Activated T-helper 2 cell treated with anti-CD3 and anti-CD28 coated beads, Interferon-gamma antibody, Interleukin-2, Interleukin-4, amounts not matched to agents 10 μg/mL and 5 μg/mL and 100 μg/mL, durations not matched to agents 14 hours and 24 hours and 36 hours (primary cell): ENCODE data around the gene SLC27A2. TPM values are rescaled to one million over a fixed set of nuclear protein-coding genes. Genes with fewer than 3 reads are reported as not detected.
A peak's percentile ranks its signal among the peaks of the same experiment; 100 is the strongest.
"Not testable (repeated sequence)": the region's sequence is repeated elsewhere in the genome, so short reads cannot be mapped to it uniquely, and the experiment has no call there.

ENCODE experiments used
- DNase-seq: peaks from one replicate; pipeline ENCODE4 v3.0.0; 2021; ENCODE audit warnings: low spot score
- H3K27ac Mint-ChIP-seq: one replicate; pipeline ENCODE4 v1.8.0; 2021; ENCODE audit warnings: mixed read lengths
- H3K27me3 Mint-ChIP-seq: one replicate; pipeline ENCODE4 v1.8.0; 2021; ENCODE audit warnings: low read depth, mixed read lengths
- H3K36me3 Mint-ChIP-seq: one replicate; pipeline ENCODE4 v1.8.0; 2021; ENCODE audit warnings: low read depth, mixed read lengths
- H3K4me1 Mint-ChIP-seq: one replicate; pipeline ENCODE4 v1.8.0; 2021; ENCODE audit warnings: low read depth, mixed read lengths
- H3K4me3 Mint-ChIP-seq: one replicate; pipeline ENCODE4 v1.8.0; 2021; ENCODE audit warnings: low read depth, mild to moderate bottlenecking, moderate library complexity, mixed read lengths
- H3K9me3 Mint-ChIP-seq: one replicate; pipeline ENCODE4 v1.8.0; 2021; ENCODE audit warnings: mixed read lengths
- intact Hi-C: fragments of 100-400 bp; cut with micrococcal nuclease; formaldehyde crosslinking; loops from one replicate; pipeline ENCODE4 v1.15.1; 2023
- total RNA-seq: library from RNA; stranded (reverse); gene quantifications from 2 replicates; pipeline ENCODE4 v1.2.3, GENCODE V29; 2022

SLC27A2 gene
- total RNA-seq, 1 donor from 2014 or later, result 99.5 TPM

DNA sequence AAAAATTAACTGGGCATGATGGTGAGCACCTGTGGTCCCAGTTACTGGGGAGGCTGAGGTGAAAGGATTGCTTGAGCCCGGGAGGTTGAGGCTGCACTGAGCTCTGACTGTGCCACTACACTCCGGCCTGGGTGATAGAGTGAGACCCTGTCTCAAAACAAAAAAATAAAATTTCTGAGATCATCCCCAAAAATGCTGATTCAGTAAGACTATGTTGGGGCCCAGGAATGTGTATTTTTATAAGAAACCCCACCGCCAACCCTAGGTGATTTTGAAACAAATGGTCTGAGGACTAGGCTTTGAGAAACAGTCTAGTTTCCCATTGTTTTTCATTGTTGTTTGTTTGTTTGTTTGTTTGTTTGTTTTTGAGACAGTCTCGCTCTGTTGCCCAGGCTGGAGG, 4.1 kb downstream of the SLC27A2 start:
- Mint-ChIP-seq H3K27ac (no peak overlapping the region), H3K36me3 (peaks cover 79% of the 10 kb centered on the region), H3K27me3 (no peaks in the 10 kb centered on the region), H3K9me3 (no peaks in the 10 kb centered on the region), H3K4me3 (peak overlapping the region; percentile 60), H3K4me1 (peaks cover 51% of the 10 kb centered on the region)
- intact Hi-C loops, result no loop called here
- DNase-seq, result no peak

DNA sequence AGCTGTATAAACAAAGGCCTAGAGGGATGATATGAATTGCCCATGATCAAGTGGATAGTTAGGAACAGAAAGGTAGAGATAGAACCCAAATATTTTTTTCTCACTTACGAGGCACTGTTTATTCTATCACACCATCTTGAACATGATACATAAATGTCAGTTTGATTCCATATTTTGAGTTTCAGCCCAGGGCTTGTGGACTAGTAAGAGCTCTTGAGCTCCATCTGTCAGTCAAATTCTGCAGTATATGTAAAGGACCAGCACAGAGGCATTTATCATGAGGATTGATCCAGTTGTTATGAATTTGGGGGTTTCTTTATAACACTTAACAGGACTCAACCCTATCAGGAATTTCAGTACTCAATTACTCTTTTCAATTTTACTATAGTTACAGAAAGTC, 4.8 kb downstream of the SLC27A2 start:
- no peak for DNase-seq
- no peaks in the 10 kb centered on the region for H3K27me3 Mint-ChIP-seq
- H3K36me3 Mint-ChIP-seq, result peaks cover 81% of the 10 kb centered on the region
- intact Hi-C loops, result no loop called here
- H3K4me3 Mint-ChIP-seq, result peak overlapping the region; percentile 60
- no peak overlapping the region for H3K27ac Mint-ChIP-seq
- H3K9me3 Mint-ChIP-seq, result no peaks in the 10 kb centered on the region
- peaks cover 47% of the 10 kb centered on the region for H3K4me1 Mint-ChIP-seq

DNA sequence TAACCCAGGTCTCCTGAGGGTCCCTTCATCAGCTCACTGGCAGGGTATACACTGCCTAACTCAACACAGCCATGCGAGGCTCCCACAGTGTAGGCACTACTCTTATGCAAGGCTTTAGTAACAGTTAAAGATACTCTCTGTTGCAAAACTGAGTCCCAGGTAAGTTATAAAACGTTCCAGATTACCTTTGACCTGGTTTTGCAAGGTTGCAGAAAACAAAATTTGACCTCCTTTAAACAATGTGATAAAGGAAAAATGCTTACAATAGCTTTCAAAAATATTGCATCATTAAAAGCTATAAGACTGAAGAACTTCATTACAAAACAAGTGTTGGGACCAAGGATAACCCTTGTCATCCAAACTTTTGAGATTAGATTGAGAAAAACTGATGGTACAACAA, 5.5 kb downstream of the SLC27A2 start:
- Mint-ChIP-seq H3K4me3 (no peak overlapping the region), H3K27ac (no peak overlapping the region), H3K36me3 (peaks cover 86% of the 10 kb centered on the region), H3K9me3 (no peaks in the 10 kb centered on the region), H3K4me1 (peaks cover 48% of the 10 kb centered on the region), H3K27me3 (no peaks in the 10 kb centered on the region)
- DNase-seq, result no peak
- intact Hi-C loops, result no loop called here

DNA sequence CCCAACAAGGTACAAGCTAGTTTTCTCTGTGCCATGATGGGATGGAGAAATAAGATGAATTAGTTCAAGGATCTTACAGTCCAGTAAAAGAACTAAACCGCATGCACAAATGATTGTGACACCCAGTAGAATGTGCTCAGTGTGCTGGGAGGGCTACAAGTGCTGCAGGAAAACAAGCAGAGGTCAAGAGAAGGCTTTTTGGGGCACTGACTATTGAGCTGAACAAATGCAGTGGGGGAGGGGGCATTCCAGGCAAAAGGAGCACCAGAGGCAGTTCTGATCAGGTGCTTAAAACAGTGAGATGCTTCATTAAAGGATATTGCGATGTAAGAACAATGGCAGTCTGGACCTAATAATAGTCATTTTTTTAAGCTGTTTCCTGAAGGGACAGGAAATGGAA, 6.0 kb downstream of the SLC27A2 start:
- Mint-ChIP-seq H3K4me1 (peaks cover 51% of the 10 kb centered on the region), H3K36me3 (peaks cover 91% of the 10 kb centered on the region), H3K9me3 (no peaks in the 10 kb centered on the region), H3K27ac (no peak overlapping the region), H3K27me3 (no peaks in the 10 kb centered on the region), H3K4me3 (no peak overlapping the region)
- no peak for DNase-seq
- intact Hi-C loops, result no loop called here

DNA sequence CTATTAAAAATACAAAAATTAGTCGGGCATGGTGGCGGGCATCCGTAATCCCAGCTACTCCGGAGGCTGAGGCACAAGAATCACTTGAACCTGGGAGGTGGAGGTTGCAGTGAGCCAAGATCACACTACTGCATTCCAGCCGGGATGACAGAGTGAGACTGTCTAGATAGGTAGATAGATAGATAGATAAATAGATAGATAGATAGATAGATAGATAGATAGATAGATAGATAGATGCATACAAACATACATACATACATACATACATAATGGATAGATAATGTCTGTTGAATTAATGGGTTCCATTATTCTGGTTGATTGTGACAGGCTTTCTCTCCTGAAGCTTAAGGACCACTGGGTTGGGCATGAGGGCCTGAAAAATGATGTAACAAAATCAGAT, 6.8 kb downstream of the SLC27A2 start:
- peak overlapping the region; percentile 5 for H3K4me3 Mint-ChIP-seq
- peaks cover 48% of the 10 kb centered on the region for H3K4me1 Mint-ChIP-seq

DNA sequence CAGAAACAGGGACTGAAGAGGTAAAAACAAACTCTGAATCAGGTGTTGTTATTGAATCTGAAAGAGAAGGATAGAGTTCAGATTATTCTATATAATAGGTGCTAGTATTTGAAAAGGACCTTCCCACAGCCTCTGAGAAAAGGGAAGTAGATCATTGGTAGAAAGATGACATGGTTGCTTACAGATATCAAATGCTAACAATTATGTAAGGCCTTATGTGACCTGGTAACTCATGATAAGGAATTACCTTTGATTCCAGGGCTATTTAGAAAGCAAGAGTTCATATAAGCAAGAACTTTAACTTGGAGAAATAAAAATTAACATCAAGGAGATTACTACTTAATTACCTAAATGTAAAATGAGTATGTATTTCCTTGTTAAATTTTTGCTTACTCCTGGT, 7.6 kb downstream of the SLC27A2 start:
- Mint-ChIP-seq H3K4me3 (no peak overlapping the region), H3K27me3 (no peaks in the 10 kb centered on the region), H3K4me1 (peaks cover 48% of the 10 kb centered on the region), H3K36me3 (peaks cover 89% of the 10 kb centered on the region), H3K27ac (peak overlapping the region; percentile 53), H3K9me3 (no peaks in the 10 kb centered on the region)
- intact Hi-C loops, result loop anchor here (2.0 kb wide), 1 partner anchor 71 kb away; no protein-coding TSS in a partner anchor
- no peak for DNase-seq

More for the DNA sequence above, 6.8 kb downstream of the SLC27A2 start:
- H3K9me3 Mint-ChIP-seq, intact Hi-C loops, DNase-seq, H3K27me3 Mint-ChIP-seq: not testable (repeated sequence)
- H3K36me3 Mint-ChIP-seq, result peaks cover 88% of the 10 kb centered on the region
- peak overlapping the region; percentile 53 for H3K27ac Mint-ChIP-seq

DNA sequence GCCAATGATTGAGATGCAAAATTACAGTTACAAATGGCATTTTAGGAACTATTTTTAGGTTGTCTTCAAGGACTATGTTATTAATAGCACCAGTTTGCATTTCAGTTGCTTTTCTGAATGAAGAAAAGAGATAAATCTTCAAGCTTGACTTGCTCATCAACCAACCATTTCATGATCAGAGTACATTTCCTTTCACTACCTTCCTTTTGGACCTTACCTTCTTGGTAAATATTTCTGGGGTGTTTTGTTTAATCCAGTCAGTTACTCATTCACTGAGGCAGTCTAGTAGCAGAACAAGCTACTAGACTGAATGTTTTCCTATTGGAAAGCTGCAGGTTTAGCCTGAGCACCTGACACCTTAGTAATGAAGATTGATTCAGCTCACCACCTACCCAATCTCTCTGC, 8.2 kb downstream of the SLC27A2 start:
- Mint-ChIP-seq H3K27me3 (no peaks in the 10 kb centered on the region), H3K9me3 (no peaks in the 10 kb centered on the region), H3K4me1 (peaks cover 46% of the 10 kb centered on the region), H3K4me3 (no peak overlapping the region), H3K36me3 (peaks cover 88% of the 10 kb centered on the region), H3K27ac (peak overlapping the region; percentile 60)
- intact Hi-C loops, result loop anchor here (2.0 kb wide), 1 partner anchor 71 kb away; no protein-coding TSS in a partner anchor
- no peak for DNase-seq

DNA sequence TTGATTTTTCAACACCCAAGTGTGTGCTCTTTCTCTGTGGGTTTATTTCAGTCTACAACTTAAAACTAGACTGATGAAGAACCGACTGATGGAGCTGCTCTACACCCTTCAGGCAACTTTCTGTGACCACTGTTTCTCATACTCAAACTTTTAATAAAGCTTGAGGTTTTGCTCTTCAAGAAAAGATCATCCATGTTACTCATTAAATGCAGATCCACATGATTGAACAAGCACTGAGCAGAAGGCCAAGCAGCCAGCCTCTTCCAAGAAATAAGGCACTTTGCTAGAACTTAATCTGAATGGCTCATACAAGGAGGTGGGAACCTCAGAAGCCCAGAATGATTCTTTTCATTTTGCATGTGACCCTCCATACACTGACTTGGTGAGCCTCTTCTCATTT, 8.7 kb downstream of the SLC27A2 start:
- no peak for DNase-seq
- H3K4me1 Mint-ChIP-seq, result peaks cover 47% of the 10 kb centered on the region
- H3K27me3 Mint-ChIP-seq, result no peaks in the 10 kb centered on the region
- H3K27ac Mint-ChIP-seq, result peak overlapping the region; percentile 60
- intact Hi-C loops, result loop anchor here (2.0 kb wide), 1 partner anchor 70 kb away; no protein-coding TSS in a partner anchor
- H3K4me3 Mint-ChIP-seq, result no peak overlapping the region
- no peaks in the 10 kb centered on the region for H3K9me3 Mint-ChIP-seq
- H3K36me3 Mint-ChIP-seq, result peaks cover 84% of the 10 kb centered on the region

DNA sequence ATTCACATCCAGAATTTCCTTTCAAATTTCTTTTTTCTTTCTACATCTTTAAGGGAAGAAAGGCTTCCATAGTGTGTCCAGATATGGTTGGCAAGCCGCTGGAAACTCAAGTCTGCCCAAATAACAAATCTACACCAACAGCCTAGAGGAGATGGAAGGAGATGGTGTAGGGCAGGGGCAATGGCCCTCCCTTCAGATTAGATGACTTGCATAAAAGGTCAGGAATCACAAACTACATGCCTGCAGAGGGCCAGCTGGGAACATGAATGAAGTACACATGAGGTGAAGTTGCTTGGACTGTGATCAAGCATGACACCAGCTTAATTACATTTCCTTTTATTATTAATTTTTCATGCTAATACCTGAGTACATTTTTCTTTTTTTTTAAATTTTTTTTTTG, 10.2 kb downstream of the SLC27A2 start:
- Mint-ChIP-seq H3K4me1 (peaks cover 44% of the 10 kb centered on the region), H3K4me3 (no peak overlapping the region)

DNA sequence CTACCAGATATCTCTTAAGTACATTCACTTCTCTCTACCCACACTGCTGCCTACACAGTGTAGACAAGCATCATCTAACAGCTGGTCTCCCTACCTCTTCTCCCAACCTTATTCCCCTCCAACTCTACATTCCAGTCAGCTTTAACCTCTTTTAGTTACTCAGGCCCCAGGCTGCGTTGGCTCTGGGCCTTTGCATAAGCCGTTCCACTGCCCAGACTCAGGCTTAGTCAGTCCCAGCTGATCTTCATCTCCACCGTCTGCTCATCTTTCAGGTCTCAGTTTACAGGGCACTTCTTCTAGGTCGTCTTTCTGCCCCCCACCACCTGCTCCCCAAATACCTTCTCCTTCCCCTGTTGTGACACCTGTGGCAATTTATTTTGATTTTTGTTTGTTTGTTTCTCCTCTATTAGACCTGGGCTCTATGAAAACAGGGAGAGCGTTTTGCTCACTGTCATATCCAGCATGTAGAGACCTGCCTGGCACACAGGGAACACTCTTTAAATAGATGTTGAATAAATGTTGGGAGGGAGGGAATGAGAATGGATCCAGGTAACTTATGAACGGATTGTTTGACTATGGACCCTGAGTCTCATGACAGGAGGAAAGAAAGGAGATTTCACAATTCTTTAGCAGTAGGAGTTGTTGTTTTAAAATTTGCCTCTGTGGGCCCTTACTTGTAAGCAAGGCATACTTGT, 11.1 kb downstream of the SLC27A2 start:
- H3K27ac Mint-ChIP-seq, result peak overlapping the region; percentile 31
- H3K36me3 Mint-ChIP-seq, result peaks cover 74% of the 10 kb centered on the region
- DNase-seq, result no peak
- H3K4me3 Mint-ChIP-seq, result no peak overlapping the region
- intact Hi-C loops, result no loop called here
- H3K4me1 Mint-ChIP-seq, result peaks cover 40% of the 10 kb centered on the region
- H3K9me3 Mint-ChIP-seq, result no peaks in the 10 kb centered on the region
- no peaks in the 10 kb centered on the region for H3K27me3 Mint-ChIP-seq

More for the DNA sequence above, 10.2 kb downstream of the SLC27A2 start:
- intact Hi-C loops, result no loop called here
- DNase-seq, result no peak
- no peaks in the 10 kb centered on the region for H3K27me3 Mint-ChIP-seq
- H3K36me3 Mint-ChIP-seq, result peaks cover 75% of the 10 kb centered on the region
- no peak overlapping the region for H3K27ac Mint-ChIP-seq
- H3K9me3 Mint-ChIP-seq, result no peaks in the 10 kb centered on the region

DNA sequence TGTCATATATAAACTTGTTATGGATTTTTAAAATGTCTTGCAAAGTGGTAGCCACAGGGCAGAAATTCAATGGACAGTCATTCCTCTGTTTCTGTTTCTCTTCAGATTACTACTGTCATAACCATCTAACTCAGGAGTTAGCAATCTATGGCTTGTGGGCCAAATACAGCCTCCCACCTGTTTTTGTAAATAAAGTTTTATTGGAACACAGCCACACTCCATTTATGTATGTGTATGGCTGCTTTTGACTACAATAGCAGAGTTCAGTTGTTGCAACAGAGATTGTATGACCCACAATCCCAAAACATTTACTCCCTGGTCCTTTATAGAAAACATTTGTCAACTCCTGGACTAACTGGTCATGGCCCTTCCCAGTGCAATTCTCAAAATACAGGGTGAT, 20.0 kb downstream of the SLC27A2 start:
- no peak overlapping the region for H3K27ac Mint-ChIP-seq
- H3K9me3 Mint-ChIP-seq, result no peaks in the 10 kb centered on the region
- intact Hi-C loops, result no loop called here
- no peaks in the 10 kb centered on the region for H3K27me3 Mint-ChIP-seq
- peaks cover 68% of the 10 kb centered on the region for H3K36me3 Mint-ChIP-seq
- peaks cover 6% of the 10 kb centered on the region for H3K4me1 Mint-ChIP-seq
- H3K4me3 Mint-ChIP-seq, result no peak overlapping the region
- no peak for DNase-seq

DNA sequence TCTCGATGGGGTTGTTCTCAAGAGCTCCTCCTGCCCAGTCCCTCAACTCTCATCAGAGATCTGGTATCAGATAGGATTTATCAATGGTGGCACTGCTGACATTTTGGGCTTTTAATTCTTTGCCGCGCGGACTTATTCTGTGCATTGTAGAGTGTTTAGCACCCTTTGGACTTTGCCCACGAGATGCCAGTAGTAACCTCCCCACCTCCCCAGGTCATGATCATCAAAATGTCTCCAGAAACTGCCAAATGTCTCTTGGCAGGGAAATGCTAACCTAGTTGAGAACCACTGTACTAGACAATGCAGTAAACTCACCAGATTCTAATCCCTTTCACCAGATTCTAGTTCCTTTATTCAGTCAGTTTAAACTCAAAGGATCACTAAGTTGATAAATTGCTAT, 24.0 kb downstream of the SLC27A2 start:
- no peaks in the 10 kb centered on the region for H3K27me3 Mint-ChIP-seq
- no peak overlapping the region for H3K4me3 Mint-ChIP-seq
- peaks cover 82% of the 10 kb centered on the region for H3K36me3 Mint-ChIP-seq
- peaks cover 4% of the 10 kb centered on the region for H3K9me3 Mint-ChIP-seq
- intact Hi-C loops, result no loop called here
- no peak overlapping the region for H3K27ac Mint-ChIP-seq
- peaks cover 2% of the 10 kb centered on the region for H3K4me1 Mint-ChIP-seq
- DNase-seq, result no peak

DNA sequence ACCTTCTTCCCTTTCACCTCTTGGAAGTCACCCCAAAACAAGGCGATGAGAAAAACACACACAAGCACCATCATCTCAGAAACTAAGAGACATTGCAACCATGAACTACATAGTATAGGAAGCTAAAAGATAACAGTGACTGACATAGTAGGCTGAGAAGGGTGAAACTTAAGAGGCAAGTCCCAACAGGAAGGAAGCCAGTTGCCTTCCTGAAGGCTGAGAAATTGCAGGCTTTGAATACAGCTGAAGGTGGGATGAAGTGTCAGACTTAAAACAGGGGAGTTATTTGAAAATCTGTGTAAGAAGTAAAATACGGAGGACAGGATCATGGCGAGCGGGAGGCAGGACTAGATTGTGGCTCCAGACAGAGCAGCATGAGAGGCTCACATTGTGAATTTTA, 27.8 kb downstream of the SLC27A2 start:
- Mint-ChIP-seq H3K27me3 (no peaks in the 10 kb centered on the region), H3K4me1 (peaks cover 1% of the 10 kb centered on the region), H3K9me3 (peaks cover 32% of the 10 kb centered on the region), H3K36me3 (peaks cover 94% of the 10 kb centered on the region), H3K27ac (no peak overlapping the region), H3K4me3 (no peak overlapping the region)
- intact Hi-C loops, result no loop called here
- DNase-seq, result no peak
